Measurements from ENCODE around the gene SH3BP1. TPM values are rescaled to one million over a fixed set of nuclear protein-coding genes. Genes with fewer than 3 reads are reported as not detected.

The SH3BP1 gene
- total and polyA plus RNA-seq, 2 of the 13 experiments (the other 11 are each of a cell fraction or from before 2014, with no cell fraction given) = 8.4 to 18.5 TPM

DNA sequence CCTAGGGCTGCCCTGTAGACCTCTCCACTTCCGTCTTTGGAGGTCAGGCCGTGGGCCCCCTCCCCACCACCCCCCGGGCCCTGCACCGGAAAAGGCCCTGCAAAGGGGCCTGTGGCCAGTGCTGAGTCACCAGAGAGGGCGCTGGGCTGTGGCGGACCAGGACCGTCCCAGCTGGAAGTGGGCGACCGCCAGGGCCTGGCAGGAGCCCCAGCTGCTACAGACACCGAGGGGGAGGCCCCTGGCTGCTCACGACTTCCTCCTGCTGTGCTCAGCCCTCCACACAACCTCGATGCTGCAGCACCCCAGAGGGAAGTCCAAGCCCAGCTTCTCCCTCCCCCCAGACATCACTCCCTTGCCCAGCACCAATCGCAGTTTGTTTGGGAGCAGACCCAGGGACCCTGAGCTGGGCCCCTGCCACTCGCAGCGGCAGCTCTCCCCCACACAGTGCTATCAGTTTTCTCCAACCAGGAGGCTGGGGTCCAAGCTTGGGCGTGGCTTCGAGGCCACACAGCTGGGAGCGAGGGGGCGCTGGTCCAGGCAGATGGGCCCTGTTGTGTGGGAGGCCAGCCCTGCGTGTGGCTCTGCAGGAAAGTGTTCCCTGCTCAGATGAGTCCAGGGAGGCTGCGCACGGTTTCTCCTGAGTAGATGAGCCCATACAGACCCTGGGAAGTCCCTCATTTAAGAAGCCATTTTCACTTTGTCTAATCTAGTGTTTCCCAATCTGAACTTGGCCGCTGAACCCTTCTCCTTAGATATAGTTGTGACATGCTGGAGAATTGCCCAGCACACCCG is 5.6 kb upstream of the SH3BP1 start (continued):
- TF ChIP-seq, protein P1, sequence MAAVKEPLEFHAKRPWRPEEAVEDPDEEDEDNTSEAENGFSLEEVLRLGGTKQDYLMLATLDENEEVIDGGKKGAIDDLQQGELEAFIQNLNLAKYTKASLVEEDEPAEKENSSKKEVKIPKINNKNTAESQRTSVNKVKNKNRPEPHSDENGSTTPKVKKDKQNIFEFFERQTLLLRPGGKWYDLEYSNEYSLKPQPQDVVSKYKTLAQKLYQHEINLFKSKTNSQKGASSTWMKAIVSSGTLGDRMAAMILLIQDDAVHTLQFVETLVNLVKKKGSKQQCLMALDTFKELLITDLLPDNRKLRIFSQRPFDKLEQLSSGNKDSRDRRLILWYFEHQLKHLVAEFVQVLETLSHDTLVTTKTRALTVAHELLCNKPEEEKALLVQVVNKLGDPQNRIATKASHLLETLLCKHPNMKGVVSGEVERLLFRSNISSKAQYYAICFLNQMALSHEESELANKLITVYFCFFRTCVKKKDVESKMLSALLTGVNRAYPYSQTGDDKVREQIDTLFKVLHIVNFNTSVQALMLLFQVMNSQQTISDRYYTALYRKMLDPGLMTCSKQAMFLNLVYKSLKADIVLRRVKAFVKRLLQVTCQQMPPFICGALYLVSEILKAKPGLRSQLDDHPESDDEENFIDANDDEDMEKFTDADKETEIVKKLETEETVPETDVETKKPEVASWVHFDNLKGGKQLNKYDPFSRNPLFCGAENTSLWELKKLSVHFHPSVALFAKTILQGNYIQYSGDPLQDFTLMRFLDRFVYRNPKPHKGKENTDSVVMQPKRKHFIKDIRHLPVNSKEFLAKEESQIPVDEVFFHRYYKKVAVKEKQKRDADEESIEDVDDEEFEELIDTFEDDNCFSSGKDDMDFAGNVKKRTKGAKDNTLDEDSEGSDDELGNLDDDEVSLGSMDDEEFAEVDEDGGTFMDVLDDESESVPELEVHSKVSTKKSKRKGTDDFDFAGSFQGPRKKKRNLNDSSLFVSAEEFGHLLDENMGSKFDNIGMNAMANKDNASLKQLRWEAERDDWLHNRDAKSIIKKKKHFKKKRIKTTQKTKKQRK (IDR thresholded peaks at IDR 0.05; ENCODE audit: low read length) = no peak
- TF ChIP-seq, protein P2, sequence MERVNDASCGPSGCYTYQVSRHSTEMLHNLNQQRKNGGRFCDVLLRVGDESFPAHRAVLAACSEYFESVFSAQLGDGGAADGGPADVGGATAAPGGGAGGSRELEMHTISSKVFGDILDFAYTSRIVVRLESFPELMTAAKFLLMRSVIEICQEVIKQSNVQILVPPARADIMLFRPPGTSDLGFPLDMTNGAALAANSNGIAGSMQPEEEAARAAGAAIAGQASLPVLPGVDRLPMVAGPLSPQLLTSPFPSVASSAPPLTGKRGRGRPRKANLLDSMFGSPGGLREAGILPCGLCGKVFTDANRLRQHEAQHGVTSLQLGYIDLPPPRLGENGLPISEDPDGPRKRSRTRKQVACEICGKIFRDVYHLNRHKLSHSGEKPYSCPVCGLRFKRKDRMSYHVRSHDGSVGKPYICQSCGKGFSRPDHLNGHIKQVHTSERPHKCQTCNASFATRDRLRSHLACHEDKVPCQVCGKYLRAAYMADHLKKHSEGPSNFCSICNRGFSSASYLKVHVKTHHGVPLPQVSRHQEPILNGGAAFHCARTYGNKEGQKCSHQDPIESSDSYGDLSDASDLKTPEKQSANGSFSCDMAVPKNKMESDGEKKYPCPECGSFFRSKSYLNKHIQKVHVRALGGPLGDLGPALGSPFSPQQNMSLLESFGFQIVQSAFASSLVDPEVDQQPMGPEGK (CRISPR knock-in tag; IDR thresholded peaks at IDR 0.05) = peak; percentile 81
- TF ChIP-seq TCF7L2 (IDR thresholded peaks at IDR 0.05; ENCODE audit: low read depth, low read length) = no peak
- no peak for TF ChIP-seq CEBPG (CRISPR knock-in tag; IDR thresholded peaks at IDR 0.05)
- TF ChIP-seq, protein P3, sequence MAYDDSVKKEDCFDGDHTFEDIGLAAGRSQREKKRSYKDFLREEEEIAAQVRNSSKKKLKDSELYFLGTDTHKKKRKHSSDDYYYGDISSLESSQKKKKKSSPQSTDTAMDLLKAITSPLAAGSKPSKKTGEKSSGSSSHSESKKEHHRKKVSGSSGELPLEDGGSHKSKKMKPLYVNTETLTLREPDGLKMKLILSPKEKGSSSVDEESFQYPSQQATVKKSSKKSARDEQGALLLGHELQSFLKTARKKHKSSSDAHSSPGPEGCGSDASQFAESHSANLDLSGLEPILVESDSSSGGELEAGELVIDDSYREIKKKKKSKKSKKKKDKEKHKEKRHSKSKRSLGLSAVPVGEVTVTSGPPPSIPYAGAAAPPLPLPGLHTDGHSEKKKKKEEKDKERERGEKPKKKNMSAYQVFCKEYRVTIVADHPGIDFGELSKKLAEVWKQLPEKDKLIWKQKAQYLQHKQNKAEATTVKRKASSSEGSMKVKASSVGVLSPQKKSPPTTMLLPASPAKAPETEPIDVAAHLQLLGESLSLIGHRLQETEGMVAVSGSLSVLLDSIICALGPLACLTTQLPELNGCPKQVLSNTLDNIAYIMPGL (CRISPR knock-in tag; IDR thresholded peaks at IDR 0.05; ENCODE audit: borderline replicate concordance in 1 of 2, low read depth in 1 of 2) = peak; percentile 59 to 62
- no peak for TF ChIP-seq RELA (CRISPR knock-in tag; IDR thresholded peaks at IDR 0.05)
- peak; percentile 45; the same call in 1 of the 2 replicates for TF ChIP-seq ZC3H13 (CRISPR knock-in tag; IDR thresholded peaks at IDR 0.05)
- peak; percentile 49; the same call in 1 of the 2 replicates for TF ChIP-seq TARDBP (CRISPR knock-in tag; IDR thresholded peaks at IDR 0.05)
- TF ChIP-seq ZNF839 (CRISPR knock-in tag; IDR thresholded peaks at IDR 0.05; ENCODE audit: borderline replicate concordance) = no peak
- no peak for TF ChIP-seq ZSCAN12 (CRISPR knock-in tag; IDR thresholded peaks at IDR 0.05)
- TF ChIP-seq ZKSCAN1 (IDR thresholded peaks at IDR 0.05; ENCODE audit: low read length) = no peak
- TF ChIP-seq, protein P4, sequence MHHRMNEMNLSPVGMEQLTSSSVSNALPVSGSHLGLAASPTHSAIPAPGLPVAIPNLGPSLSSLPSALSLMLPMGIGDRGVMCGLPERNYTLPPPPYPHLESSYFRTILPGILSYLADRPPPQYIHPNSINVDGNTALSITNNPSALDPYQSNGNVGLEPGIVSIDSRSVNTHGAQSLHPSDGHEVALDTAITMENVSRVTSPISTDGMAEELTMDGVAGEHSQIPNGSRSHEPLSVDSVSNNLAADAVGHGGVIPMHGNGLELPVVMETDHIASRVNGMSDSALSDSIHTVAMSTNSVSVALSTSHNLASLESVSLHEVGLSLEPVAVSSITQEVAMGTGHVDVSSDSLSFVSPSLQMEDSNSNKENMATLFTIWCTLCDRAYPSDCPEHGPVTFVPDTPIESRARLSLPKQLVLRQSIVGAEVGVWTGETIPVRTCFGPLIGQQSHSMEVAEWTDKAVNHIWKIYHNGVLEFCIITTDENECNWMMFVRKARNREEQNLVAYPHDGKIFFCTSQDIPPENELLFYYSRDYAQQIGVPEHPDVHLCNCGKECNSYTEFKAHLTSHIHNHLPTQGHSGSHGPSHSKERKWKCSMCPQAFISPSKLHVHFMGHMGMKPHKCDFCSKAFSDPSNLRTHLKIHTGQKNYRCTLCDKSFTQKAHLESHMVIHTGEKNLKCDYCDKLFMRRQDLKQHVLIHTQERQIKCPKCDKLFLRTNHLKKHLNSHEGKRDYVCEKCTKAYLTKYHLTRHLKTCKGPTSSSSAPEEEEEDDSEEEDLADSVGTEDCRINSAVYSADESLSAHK (CRISPR knock-in tag; IDR thresholded peaks at IDR 0.05; ENCODE audit: borderline replicate concordance) = no peak
- TF ChIP-seq, protein P5, sequence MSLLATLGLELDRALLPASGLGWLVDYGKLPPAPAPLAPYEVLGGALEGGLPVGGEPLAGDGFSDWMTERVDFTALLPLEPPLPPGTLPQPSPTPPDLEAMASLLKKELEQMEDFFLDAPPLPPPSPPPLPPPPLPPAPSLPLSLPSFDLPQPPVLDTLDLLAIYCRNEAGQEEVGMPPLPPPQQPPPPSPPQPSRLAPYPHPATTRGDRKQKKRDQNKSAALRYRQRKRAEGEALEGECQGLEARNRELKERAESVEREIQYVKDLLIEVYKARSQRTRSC (CRISPR knock-in tag; IDR thresholded peaks at IDR 0.05; ENCODE audit: low read depth) = no peak
- TF ChIP-seq EHMT2 (IDR thresholded peaks at IDR 0.05; ENCODE audit: borderline replicate concordance, low read depth, low read length) = no peak
- TF ChIP-seq HDAC1 (CRISPR knock-in tag; IDR thresholded peaks at IDR 0.05) = 0 out of 2 replicates have a peak, but pooled peaks have one; percentile 27
- no peak for TF ChIP-seq ZNF282 (IDR thresholded peaks at IDR 0.05; ENCODE audit: partially characterized antibody)
- TF ChIP-seq DR1 (CRISPR knock-in tag; IDR thresholded peaks at IDR 0.05) = 0 out of 2 replicates have a peak, but pooled peaks have one; percentile 47
- TF ChIP-seq RFXAP (CRISPR knock-in tag; IDR thresholded peaks at IDR 0.05; ENCODE audit: borderline replicate concordance) = 0 out of 2 replicates have a peak, but pooled peaks have one; percentile 28

All from HepG2 (cell line).